Gastroesophageal sphincter (tissue), 3 donors: ENCODE measurements around the gene SCGB3A1.

Experiments used
- CTCF ChIP-seq, 4 experiments: fragments of 200-600 bp in 2 of 4; fragments of 450-650 bp in 2 of 4; sonication (generic) in 1 of 4; IDR thresholded peaks; one replicate each; pipeline ENCODE4 v1.5.1; 2017 to 2019; ENCODE audit warnings: antibody characterized with exemption in 4 of 4, mild to moderate bottlenecking in 2 of 4, moderate library complexity in 2 of 4
- EP300 ChIP-seq: sonication (generic); formaldehyde crosslinking; IDR thresholded peaks from one replicate; pipeline ENCODE4 v1.6.1; 2017; ENCODE audit warnings: antibody characterized with exemption, mild to moderate bottlenecking
- POLR2A ChIP-seq, 2 donors: fragments of 450-650 bp; IDR thresholded peaks; one replicate each; pipeline ENCODE4 v1.6.1; 2017; ENCODE audit warnings: antibody characterized with exemption in 2 of 2, mild to moderate bottlenecking in 2 of 2, moderate library complexity in 1 of 2
- POLR2AphosphoS5 ChIP-seq: sonication (generic); formaldehyde crosslinking; IDR thresholded peaks from one replicate; pipeline ENCODE4 v1.6.1; 2017; ENCODE audit warnings: antibody characterized with exemption

- TF ChIP-seq POLR2AphosphoS5 (no peak), CTCF (IDR thresholded peaks at IDR 0.05) (no peak), POLR2A (IDR thresholded peaks at IDR 0.05) (no peak), EP300 (no peak)
Observed at GRCh38 chr5:180596115-180596667, 4.9 kb upstream of the SCGB3A1 start.
